ENCODE data around the gene ADGRV1. TPM values are rescaled to one million over a fixed set of nuclear protein-coding genes. Genes with fewer than 3 reads are reported as not detected.

Gene ADGRV1
- polyA plus RNA-seq, 1 donor from 2014 or later, result 3.7 TPM

DNA sequence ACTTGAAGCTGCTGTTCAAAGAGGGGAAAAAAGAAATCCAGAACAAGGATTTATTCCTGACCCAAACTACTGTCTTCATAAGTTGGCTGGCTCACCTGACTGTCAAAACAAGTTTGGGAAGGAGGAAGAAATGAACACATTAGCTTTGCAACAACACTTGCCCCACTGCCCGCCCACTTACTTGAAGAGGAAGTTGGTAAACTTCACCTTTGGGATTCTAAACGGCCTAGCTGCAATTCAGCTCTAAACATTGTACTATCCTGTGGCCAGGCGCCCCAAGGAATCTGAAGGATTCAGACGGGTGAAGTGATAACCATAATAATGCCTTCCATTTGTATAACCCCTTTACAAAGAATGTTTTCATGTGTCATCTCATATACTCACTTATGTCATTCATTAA lies 625.1 kb downstream of the ADGRV1 start:
- Histone ChIP-seq H3K4me2 (ENCODE audit: low read length) (no peak overlapping the region), H3F3A (ENCODE audit: insufficient read depth, low read length, poor library complexity, severe bottlenecking) (no peaks in the 10 kb centered on the region), H2AFZ (ENCODE audit: low read depth, low read length) (no peak overlapping the region), H4K20me1 (ENCODE audit: insufficient read depth) (no peaks in the 10 kb centered on the region), H3K4me3 (ENCODE audit: low read length) (no peak overlapping the region), H3K27ac (ENCODE audit: low read length) (no peak overlapping the region), H3K9ac (ENCODE audit: low read length) (no peak overlapping the region), H3K79me2 (replicated peaks; ENCODE audit: insufficient read depth, low read length) (no peaks in the 10 kb centered on the region), H3K9me2 (ENCODE audit: insufficient read depth, low read length) (no peaks in the 10 kb centered on the region), H3K27me3 (ENCODE audit: insufficient read depth, low read depth, low read length) (no peaks in the 10 kb centered on the region), H3K36me3 (ENCODE audit: insufficient read depth, low read length) (no peaks in the 10 kb centered on the region), H3K9me3 (ENCODE audit: low read length) (no peaks in the 10 kb centered on the region)
- no peak for TF ChIP-seq CTCF (IDR thresholded peaks at IDR 0.05; ENCODE audit: poor library complexity, severe bottlenecking)
- no peak for TF ChIP-seq EP300 (conservative IDR thresholded peaks at IDR 0.05; ENCODE audit: poor library complexity, severe bottlenecking)
- TF ChIP-seq POLR2AphosphoS5 (IDR thresholded peaks at IDR 0.05), result no peak
- TF ChIP-seq RAD21 (conservative IDR thresholded peaks at IDR 0.05), result no peak
- TF ChIP-seq TAF1 (IDR thresholded peaks at IDR 0.05; ENCODE audit: low read depth), result no peak
- no peak for TF ChIP-seq MXI1 (conservative IDR thresholded peaks at IDR 0.05; ENCODE audit: poor library complexity, severe bottlenecking)
- TF ChIP-seq, protein P1, sequence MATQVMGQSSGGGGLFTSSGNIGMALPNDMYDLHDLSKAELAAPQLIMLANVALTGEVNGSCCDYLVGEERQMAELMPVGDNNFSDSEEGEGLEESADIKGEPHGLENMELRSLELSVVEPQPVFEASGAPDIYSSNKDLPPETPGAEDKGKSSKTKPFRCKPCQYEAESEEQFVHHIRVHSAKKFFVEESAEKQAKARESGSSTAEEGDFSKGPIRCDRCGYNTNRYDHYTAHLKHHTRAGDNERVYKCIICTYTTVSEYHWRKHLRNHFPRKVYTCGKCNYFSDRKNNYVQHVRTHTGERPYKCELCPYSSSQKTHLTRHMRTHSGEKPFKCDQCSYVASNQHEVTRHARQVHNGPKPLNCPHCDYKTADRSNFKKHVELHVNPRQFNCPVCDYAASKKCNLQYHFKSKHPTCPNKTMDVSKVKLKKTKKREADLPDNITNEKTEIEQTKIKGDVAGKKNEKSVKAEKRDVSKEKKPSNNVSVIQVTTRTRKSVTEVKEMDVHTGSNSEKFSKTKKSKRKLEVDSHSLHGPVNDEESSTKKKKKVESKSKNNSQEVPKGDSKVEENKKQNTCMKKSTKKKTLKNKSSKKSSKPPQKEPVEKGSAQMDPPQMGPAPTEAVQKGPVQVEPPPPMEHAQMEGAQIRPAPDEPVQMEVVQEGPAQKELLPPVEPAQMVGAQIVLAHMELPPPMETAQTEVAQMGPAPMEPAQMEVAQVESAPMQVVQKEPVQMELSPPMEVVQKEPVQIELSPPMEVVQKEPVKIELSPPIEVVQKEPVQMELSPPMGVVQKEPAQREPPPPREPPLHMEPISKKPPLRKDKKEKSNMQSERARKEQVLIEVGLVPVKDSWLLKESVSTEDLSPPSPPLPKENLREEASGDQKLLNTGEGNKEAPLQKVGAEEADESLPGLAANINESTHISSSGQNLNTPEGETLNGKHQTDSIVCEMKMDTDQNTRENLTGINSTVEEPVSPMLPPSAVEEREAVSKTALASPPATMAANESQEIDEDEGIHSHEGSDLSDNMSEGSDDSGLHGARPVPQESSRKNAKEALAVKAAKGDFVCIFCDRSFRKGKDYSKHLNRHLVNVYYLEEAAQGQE (IDR thresholded peaks at IDR 0.05; ENCODE audit: borderline replicate concordance), result no peak
- TF ChIP-seq EZH2 (IDR thresholded peaks at IDR 0.05; ENCODE audit: borderline replicate concordance, insufficient read depth, low read length, poor library complexity, severe bottlenecking), result no peak

- Histone ChIP-seq H3K79me2 (replicated peaks; ENCODE audit: insufficient read depth, low read length) (no peaks in the 10 kb centered on the region), H3K4me2 (ENCODE audit: low read length) (no peak overlapping the region), H3K36me3 (ENCODE audit: insufficient read depth, low read length) (no peaks in the 10 kb centered on the region), H3K27me3 (ENCODE audit: insufficient read depth, low read depth, low read length) (no peaks in the 10 kb centered on the region), H3F3A (ENCODE audit: insufficient read depth, low read length, poor library complexity, severe bottlenecking) (no peaks in the 10 kb centered on the region), H2AFZ (ENCODE audit: low read depth, low read length) (no peak overlapping the region), H3K9me3 (ENCODE audit: low read length) (no peaks in the 10 kb centered on the region), H4K20me1 (ENCODE audit: insufficient read depth) (no peaks in the 10 kb centered on the region), H3K9ac (ENCODE audit: low read length) (no peak overlapping the region), H3K9me2 (ENCODE audit: insufficient read depth, low read length) (no peaks in the 10 kb centered on the region), H3K4me3 (ENCODE audit: low read length) (no peak overlapping the region), H3K27ac (ENCODE audit: low read length) (no peak overlapping the region)
- TF ChIP-seq MXI1 (conservative IDR thresholded peaks at IDR 0.05; ENCODE audit: poor library complexity, severe bottlenecking), result no peak
- no peak for TF ChIP-seq EZH2 (IDR thresholded peaks at IDR 0.05; ENCODE audit: borderline replicate concordance, insufficient read depth, low read length, poor library complexity, severe bottlenecking)
- no peak for TF ChIP-seq POLR2AphosphoS5 (IDR thresholded peaks at IDR 0.05)
- no peak for TF ChIP-seq RAD21 (conservative IDR thresholded peaks at IDR 0.05)
- TF ChIP-seq, protein P1 (IDR thresholded peaks at IDR 0.05; ENCODE audit: borderline replicate concordance), result no peak
- TF ChIP-seq TAF1 (IDR thresholded peaks at IDR 0.05; ENCODE audit: low read depth), result no peak
- TF ChIP-seq EP300 (conservative IDR thresholded peaks at IDR 0.05; ENCODE audit: poor library complexity, severe bottlenecking), result no peak
- TF ChIP-seq CTCF (IDR thresholded peaks at IDR 0.05; ENCODE audit: poor library complexity, severe bottlenecking), result no peak
- no peak for TF ChIP-seq SMC3 (conservative IDR thresholded peaks at IDR 0.05; ENCODE audit: poor library complexity)
Measured at GRCh38 chr5:91186101-91186500, 627.5 kb downstream of the ADGRV1 start.

All from neural cell (in vitro differentiated cells).